NOMO-1 treated with dmso at 0.1 percent for 144 hours (cell line): ENCODE measurements around the gene EXOC1.
"Not testable (repeated sequence)": the region's sequence is repeated elsewhere in the genome, so short reads cannot be mapped to it uniquely, and the experiment has no call there.

Source experiments
- DNase-seq: peaks from one replicate; lab custom pipeline; 2025; ENCODE audit not compliant: unreplicated experiment; lab: John Stamatoyannopoulos, UW

EXOC1 gene

DNA sequence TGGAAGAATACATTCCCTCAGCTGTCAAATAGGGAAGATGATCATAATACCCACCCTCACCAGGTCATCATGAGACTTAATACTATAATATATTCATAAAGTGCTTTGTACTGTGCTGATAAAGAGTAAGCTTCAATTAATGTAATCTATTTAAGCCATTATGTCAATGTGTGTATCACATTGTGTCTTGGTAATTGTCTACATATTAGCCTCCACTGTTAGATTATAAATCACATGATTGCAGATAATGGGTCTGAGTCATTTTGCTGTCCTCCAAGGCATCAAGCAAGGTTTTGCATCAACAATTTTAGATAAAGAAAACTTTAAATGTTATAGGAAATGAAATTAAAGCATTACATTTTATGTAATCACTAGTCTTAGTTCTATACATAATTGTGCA is 50.1 kb downstream of the EXOC1 start:
- DNase-seq = no peak

DNA sequence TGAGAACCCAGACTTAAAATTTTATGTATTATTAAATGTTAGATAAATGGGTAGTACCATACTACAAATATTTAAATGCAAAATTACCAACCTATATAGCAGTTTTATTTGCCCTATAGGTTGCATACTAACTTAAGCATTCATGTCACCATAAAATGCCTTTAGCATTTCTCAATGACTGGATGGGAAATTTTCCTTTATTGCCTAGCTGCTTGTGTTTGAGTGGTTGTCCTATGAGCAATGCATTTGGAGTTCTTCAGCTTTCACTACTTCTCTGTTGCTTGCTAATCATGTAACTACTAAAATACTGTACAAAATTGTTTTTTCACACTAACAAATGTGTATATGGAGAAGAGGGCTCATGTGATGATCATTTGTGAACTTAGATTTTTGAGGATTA is 51.1 kb downstream of the EXOC1 start:
- no peak for DNase-seq

DNA sequence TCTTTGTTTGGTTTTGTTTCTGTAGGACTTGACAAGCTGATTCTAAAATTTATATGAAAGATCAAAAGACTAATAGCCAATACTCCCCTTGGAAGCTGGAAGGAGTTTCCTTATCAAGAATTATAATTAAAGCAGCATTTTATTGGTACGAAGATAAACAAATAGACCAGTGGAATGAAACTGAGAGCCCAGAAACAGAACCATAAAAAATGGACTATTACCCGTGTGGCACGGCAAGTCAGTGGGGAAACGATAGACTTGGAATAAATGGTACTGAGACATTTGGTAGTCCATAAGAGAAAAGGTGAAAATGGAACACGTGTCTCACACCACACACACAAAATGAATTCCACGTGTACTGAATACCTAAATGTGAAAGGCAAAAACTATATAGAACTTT is 52.9 kb downstream of the EXOC1 start:
- no peak for DNase-seq

DNA sequence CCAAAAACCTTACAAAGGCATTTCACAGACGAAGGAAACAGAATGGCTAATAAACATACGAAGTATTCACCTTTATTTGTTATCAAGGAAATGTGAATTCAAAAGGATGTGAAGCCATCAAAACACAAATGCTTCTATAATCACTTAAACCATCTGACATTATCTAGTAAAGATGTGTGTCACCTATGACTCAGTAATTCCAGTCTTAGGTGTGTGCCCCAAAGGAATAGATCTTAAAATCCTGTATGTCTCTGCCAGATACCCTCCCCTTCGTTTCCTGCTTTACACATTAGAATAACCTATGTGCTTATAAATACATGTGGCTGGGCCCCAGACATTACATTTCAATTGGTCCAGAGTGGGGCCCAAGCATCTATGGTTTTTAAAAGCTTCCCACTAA is 53.5 kb downstream of the EXOC1 start:
- no peak for DNase-seq

DNA sequence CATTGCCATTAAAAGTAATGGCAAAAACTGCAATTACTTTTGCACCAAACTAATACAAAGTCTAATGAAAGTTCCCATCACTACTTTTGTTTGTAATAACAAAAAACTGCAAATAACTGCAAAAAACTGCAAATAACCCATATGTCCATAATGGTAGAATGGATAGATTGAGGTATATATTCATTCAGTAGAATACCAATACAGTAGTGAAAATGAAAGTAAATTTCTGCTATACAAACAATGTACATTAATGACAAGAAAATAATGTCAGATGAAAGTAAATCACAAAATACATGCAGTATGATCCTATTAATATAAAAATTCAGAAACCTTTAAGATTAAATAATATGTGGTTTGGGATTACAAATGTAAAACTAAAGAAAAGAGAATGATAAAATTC is 54.0 kb downstream of the EXOC1 start:
- DNase-seq = no peak

DNA sequence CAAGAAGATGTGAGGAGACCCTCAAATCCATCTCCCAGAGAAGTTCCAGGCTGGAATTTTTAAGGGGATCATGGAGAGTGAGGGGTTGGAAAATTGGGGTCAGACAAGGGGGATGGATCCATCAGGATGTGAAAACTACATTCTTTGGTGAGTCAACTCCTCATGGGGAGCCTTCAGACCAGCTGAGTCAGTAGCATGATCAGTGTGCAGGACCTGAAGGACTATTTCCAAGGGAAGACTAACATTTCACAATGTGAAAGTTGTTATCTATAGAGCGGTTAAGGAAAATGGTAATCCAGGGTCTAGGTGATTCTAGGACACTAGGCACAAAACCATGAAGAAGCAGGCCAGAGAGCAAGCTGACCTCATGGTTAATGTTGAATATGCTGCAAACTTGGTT is 56.7 kb downstream of the EXOC1 start:
- no peak for DNase-seq

DNA sequence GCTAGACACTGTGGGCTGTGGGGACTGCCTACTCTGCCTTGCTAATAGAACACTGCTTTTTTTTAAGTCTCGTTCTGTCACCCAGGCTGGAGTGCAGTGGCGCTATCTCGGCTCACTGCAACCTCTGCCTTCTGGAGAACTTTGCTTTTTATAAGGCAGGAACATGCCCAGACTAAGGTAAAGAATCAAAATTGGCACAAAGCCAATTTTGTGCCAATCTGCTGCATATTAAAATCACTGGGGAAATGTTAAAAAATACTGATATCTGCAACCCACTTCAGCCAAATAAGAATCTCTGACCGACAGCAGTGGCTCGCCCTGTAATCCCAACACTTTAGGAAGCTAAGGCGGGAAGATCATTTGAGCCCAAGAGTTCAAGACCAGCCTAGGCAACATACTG is 58.8 kb downstream of the EXOC1 start:
- no peak for DNase-seq

DNA sequence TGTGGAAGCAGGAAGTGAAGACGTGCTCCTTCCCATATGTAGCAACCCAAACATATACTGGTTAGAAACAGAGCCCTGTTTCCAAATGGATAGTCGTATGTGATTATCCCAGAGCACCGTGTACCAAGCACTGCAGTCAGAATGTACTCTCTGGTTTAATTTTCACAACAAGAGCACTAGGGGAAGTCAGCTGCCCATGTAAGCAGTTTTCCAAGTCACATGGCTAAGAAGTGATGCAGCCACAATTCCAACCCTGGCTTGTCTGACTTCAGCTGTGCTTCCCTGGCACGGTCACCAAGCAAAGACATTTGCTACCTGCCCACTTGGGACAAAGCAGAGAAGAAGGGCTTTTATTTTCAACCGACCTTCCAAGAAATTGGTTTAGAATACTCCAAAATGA is 67.1 kb downstream of the EXOC1 start:
- no peak for DNase-seq

DNA sequence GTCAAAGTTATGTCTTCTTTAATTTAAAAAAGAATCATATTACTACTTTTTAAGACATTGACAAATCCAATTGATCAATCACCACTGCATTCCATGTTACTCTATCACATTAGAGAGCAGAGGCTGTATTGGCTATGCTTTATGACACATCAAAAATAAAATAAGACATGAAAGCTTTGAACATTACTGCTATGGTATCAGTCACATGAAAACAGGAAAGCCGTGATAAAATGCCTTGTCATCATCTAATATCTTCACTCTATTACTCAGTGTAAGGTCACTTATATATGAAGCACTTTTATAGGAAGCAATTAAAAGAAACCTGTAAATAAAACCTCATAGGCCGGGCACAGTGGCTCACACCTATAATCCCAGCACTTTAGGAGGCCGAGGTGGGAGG is 67.6 kb downstream of the EXOC1 start:
- DNase-seq = no peak

DNA sequence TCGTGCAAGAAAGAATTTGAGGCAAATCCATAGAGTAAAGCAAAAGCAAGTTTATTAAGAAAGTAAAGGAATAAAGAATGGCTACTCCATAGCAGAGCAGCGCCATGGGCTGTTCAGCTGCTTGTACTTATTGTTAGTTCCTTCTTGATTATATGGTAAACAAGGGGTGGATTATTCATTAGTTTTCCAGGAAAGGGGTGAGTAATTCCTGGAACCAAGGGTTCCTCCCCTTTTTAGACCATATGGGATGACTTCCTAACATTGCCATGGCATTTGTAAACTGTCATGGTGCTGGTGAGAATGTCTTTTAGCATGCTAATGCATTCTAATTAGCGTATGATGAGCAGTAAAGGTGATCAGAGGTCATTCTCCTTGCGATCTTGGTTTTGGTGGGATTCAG is 71.8 kb downstream of the EXOC1 start:
- DNase-seq = no peak

DNA sequence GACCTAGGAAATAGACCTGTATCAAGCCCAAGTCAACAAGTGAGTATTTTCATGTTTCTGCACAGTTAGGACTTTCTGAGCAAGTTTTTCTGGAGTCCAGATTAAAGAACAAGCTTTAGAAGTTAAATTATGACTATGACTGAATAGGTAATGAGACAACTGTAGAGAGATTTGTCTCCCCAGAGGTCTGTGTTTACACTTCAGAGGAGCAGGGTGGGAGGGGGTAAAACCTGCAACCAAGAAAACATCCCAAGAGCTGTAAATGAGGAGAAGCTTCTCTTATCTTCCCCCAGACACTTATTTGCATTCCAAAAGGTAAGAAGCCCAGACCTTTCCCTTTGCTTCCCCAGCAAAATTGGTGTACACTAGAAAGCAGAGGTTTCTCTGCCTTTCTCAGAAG is 73.2 kb downstream of the EXOC1 start:
- no peak for DNase-seq

DNA sequence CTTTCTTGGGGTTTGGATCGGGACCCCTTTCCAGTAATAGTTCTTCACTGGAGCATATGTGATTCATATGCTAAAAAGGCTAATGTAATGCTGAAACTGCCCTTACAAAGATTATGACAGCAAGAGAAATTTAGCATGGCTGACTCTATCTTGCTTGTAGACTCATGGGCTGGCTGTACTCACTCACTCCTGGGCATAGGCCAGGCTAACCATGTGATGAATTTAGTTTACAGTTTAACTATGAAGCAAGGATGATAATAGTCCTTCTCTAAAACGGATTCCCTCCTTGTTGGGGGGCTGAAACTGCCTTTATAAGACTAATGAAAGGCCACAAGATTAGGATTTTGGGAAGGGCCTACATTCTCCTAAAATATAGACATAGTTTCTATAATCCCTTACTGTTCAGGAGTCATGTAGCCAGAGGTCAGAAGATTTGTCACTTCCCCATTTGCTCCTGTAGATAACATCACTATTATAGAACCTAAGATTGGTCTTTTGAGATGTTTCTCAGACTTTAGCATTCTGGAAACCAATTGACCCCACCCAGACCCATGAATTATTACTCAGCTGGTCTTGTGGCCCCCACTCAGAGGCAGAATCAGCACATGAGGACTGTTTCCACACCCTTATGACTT is 74.5 kb downstream of the EXOC1 start:
- no peak for DNase-seq

DNA sequence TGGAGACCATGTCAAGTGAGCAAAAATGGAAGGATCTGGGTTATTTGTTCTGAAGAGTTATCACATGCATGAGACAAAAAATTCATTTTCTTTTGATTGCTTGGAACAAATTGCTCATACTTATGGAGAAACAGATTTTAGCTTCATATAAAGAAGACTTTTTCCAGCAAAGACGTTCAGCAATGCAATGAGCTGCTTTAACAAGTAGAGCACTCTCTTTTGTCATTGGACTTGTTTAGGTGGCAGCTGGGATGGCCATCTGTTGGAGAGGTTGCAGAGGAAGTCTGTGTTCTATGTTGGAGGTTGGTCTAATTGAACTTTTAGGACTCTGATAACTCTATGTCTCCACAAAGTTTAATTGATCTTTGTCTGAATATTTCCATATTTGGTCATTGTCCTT is 75.4 kb downstream of the EXOC1 start:
- no peak for DNase-seq

DNA sequence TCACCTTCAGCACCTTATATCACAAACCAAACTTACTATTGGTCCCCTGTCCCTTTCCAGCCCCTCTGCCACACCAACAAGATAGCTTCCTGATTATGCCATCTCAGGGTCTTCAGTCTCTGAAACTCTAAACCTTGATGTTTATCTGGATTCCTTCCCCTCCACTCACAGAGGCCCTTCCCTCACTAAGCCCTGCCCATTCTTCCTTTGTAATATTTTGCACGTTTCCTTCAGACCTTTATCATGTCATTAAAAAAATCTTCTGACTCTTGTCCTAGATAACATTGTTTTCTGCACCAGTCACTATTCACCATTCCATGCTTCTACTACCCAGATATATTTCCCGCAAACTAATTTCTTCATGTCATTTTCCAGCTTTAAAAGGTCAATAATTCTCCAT is 77.6 kb downstream of the EXOC1 start:
- DNase-seq = no peak

DNA sequence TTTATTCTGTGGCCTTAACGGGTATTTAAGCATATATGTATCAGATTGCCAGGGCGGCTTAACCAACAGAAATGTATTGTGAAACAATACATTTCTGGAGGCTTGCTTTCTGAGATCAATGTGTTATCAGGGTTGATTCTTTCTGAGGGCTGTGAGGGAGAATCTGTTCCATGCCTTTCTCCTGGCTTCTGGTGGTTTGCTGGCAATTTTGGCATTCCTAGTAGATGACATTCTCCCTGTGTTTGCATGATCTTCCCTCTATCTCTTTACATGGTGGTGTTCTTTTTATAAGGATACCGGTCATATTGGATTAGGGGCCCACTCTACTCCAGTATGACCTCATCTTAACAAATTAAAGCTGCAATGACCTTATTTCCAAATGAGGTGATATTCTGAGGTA is 78.4 kb downstream of the EXOC1 start:
- no peak for DNase-seq

DNA sequence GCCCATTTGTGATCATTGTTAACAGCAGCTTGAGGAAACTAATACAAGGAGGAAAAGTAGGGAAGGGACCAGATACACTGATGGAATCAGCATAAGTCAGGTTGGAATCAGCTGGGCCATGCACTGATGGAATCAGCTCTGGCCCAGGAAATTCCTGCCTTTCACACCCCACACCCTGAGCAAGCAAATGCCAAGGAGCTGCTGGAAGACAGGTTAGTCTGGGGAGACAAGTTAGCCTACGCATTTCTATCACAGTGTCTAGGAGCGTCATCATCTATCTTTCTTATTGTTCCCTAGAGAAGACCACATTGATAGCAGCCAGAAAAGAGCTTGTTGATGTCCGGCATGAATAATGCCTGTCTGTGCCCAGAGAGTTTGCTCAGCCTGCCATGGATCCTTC is 79.1 kb downstream of the EXOC1 start:
- no peak for DNase-seq

DNA sequence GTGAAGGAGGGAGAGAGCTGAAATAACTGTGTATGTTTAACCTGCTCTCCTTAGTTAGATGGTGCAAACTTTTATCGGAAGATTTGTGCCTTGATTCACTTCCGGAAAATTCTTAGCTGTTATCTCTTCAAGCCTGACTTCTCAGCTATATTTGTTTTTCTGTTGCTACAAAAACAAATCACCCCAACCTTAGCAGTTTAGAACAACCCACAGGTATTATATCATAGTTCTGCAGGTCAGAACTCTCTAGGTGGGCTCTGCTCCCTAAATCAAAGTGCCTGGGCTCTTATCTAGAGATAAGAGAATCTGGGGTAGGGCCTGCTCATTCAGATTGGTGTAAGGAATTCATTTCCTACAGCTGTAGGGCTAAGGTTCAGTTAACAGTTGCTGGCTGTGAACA is 80.2 kb downstream of the EXOC1 start:
- no peak for DNase-seq

DNA sequence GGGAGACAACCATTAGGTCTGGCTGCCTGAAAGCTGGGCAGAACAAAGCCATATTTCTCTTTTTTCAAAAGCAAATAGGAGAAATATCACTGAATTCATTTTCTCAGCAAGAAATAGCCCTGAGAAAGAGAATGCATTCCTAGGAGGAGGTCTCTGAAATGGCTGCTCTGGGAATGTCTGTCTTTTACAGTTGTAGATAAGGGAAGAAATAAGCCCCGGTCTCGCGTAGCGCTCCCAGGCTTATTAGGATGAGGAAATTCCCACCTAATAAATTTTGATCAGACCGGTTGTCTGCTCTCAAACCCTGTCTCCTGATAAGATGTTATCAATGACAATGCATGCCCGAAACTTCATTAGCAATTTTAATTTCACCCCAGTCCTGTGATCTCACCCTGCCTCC is 82.5 kb downstream of the EXOC1 start:
- DNase-seq = not testable (repeated sequence)

DNA sequence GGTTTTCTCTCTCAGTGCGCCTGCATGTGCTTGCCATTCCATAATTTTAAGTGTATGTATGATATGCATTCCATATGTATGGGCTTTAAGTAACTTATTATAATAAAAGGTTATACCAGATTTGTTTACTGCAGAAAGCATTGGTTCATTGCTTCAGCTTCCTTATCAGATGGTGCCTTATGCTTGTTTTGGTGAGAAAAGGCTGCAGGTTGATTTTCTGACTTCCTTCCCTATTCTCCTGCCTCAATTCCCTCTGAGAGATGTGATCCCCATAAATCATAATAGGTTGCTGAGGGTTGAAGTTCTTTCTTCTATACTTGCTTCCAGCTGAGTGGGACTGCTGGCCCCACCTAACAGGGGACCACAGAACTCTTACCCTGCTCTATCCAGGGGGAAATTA is 85.0 kb downstream of the EXOC1 start:
- DNase-seq = no peak

DNA sequence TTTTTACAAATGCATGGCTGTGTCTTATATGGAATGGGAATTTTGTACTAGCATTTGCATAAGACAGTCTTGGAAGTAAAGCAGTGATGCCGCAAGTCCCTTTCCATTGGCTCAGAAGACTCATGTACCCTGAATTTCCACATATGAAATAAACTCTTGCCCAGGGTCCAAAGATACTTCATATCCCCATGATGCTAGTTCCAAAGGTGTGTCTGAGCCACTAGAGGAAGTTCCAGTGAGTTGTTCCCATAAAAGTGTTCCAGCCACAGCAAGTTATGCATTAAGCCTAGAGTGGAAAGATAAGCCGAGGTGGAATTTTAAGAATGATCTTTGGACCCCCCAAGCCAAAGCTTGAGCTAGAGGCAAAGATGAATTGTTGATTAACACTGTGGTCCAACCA is 86.0 kb downstream of the EXOC1 start:
- DNase-seq = no peak

DNA sequence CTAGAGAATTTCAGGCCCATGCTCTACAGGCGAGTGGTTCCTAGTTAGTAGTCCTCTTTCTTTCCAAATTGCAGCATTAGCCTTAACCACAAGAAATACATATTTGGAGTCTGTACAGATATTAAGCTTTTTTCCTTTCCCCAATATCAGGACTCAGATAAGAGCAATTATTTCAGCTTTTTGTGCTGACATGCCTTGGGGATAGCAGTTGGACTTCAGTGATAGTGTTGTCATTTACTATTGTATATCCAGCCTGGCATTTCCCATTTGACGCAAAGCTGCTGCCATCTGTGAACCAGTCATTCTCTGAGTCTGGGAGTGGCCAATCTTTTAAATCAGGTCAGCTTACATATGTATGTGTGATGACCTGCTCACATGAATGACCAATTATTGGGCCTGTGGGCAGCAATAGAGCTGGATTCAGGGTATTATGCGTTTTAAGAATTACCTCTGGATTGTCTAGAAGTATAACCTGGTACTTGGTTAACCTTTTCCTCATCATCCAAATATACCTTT is 88.5 kb downstream of the EXOC1 start:
- no peak for DNase-seq

DNA sequence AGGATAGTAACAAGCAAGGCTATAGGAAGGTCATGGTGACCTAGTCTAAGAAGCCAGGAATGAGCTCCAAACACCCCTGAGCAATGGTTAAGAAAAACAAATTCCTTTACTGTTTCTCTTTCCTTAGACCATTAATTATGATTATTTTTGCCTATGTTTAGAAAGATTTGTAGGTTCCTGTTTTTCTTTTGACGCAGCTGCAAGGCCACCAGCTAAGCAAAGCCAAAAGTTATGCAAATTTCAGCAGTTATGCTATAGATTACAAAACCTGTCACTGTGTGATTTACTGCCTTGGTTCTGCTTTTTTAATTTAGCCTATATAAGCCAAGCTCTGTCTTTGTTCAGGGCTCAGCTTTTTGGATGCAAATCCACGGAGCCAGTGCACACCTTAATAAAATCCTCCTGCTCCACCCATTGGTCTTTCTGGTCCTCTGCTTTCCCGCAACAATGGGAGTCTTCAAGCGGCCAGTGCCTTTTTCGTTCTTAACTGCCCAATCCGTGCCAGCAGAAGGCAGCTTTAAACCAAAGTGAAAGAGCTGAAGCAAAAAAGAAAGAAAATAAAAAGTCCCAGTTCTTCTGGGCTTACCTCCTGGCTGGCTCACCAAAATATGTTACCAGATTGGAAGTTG is 93.9 kb downstream of the EXOC1 start:
- DNase-seq = peak; percentile 88
